Osteoblast (primary cell): ENCODE data around the gene COL4A5. TPM values are rescaled to one million over a fixed set of nuclear protein-coding genes. Genes with fewer than 3 reads are reported as not detected.

Experiments used
- DNase-seq: peaks from one replicate; pipeline ENCODE4 v3.0.0; 2011; ENCODE audit warnings: low spot score, mixed read lengths; ENCODE audit not compliant: insufficient read length; ENCODE audit errors: missing footprints
- H2AFZ ChIP-seq: 2 replicates; pipeline ENCODE4 v1.6.0; 2011; ENCODE audit warnings: mild to moderate bottlenecking, low read length
- H3K27ac ChIP-seq: 2 replicates; pipeline ENCODE4 v1.5.1; 2011; ENCODE audit warnings: mild to moderate bottlenecking, low read depth, low read length, moderate library complexity
- H3K27me3 ChIP-seq: 2 replicates; pipeline ENCODE4 v1.6.0; 2012; ENCODE audit warnings: mild to moderate bottlenecking, control low read depth, inconsistent platforms, low read length, moderate library complexity; ENCODE audit not compliant: insufficient read depth
- H3K36me3 ChIP-seq: 2 replicates; pipeline ENCODE4 v1.5.1; 2011; ENCODE audit warnings: mild to moderate bottlenecking, low read length, control low read depth, moderate library complexity; ENCODE audit not compliant: insufficient read depth
- H3K4me1 ChIP-seq: 2 replicates; pipeline ENCODE4 v1.5.1; 2011; ENCODE audit warnings: mild to moderate bottlenecking, low read length, control low read depth, moderate library complexity; ENCODE audit not compliant: insufficient read depth
- H3K4me2 ChIP-seq: 2 replicates; pipeline ENCODE4 v1.6.0; 2011; ENCODE audit warnings: mild to moderate bottlenecking, low read length; ENCODE audit not compliant: insufficient read depth
- H3K4me3 ChIP-seq: fragments of 200-600 bp; sonication (generic); 3 replicates; pipeline ENCODE4 v1.5.1; 2012; ENCODE audit warnings: mild to moderate bottlenecking, low read length, inconsistent platforms; ENCODE audit not compliant: insufficient read depth
- H3K79me2 ChIP-seq: 2 replicates; pipeline ENCODE4 v1.6.0; 2012; ENCODE audit warnings: mild to moderate bottlenecking, low read length, control low read depth, inconsistent platforms; ENCODE audit not compliant: insufficient read depth
- H3K9me3 ChIP-seq: 2 replicates; pipeline ENCODE4 v1.5.1; 2011; ENCODE audit warnings: low read depth, low read length, control low read depth
- H4K20me1 ChIP-seq: 2 replicates; pipeline ENCODE4 v1.6.0; 2012; ENCODE audit warnings: mild to moderate bottlenecking, low read length, control low read depth; ENCODE audit not compliant: insufficient read depth
- total RNA-seq: library from RNA; depleted of rRNA; stranded (reverse); fragments of >200 nt; gene quantifications from 2 replicates; pipeline ENCODE4 v1.2.3, GENCODE V29; 2012
- TF ChIP-seq, protein P1 (sequence below): IDR thresholded peaks from 2 replicates; pipeline ENCODE4 v1.5.1; 2011; ENCODE audit warnings: mild to moderate bottlenecking, low read depth, low read length, moderate library complexity; ENCODE audit errors: extremely low read depth

Gene COL4A5
- total RNA-seq, 1 donor: 0.36 TPM

DNA sequence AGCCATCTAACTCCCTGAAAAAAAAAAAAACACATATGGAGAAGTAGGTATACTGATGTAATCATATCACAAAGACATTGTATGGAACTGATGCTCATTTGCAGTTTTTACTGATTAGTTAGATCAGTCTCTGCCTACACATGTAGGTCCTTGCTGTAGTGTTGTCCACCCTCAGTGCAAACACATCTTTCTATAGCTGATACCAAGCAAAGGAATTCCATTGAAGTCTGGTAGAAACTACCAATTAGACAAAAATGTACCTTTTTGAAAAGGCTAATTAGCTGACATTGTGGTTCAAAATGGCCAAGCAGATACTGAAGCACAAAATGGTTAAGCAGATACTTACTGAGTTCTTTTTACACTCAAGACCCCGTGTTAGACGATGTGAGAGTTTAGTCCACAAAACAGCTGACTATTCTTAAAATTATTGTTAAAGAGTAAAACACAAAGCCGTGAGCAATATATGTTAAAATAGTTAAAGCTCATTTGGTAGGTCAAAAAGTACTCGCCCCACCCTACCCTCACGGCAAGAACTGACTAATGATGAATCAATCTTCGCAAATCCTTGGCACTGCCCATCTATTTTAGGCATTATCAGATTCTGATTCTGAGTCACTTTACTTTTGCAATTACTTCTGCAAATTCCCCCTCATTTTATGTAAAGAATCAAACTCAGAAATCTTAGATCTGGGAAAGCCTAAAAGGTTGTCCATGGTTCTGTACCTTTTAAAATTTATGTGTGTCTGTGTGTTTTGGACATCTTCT is 41.8 kb upstream of the COL4A5 start:
- no peaks in the 10 kb centered on the region for H3K79me2 ChIP-seq
- no peak overlapping the region for H2AFZ ChIP-seq
- H3K4me1 ChIP-seq: no peaks in the 10 kb centered on the region
- peaks cover 4% of the 10 kb centered on the region for H3K27me3 ChIP-seq
- H3K9me3 ChIP-seq: no peaks in the 10 kb centered on the region
- no peak for DNase-seq
- TF ChIP-seq, protein P1, sequence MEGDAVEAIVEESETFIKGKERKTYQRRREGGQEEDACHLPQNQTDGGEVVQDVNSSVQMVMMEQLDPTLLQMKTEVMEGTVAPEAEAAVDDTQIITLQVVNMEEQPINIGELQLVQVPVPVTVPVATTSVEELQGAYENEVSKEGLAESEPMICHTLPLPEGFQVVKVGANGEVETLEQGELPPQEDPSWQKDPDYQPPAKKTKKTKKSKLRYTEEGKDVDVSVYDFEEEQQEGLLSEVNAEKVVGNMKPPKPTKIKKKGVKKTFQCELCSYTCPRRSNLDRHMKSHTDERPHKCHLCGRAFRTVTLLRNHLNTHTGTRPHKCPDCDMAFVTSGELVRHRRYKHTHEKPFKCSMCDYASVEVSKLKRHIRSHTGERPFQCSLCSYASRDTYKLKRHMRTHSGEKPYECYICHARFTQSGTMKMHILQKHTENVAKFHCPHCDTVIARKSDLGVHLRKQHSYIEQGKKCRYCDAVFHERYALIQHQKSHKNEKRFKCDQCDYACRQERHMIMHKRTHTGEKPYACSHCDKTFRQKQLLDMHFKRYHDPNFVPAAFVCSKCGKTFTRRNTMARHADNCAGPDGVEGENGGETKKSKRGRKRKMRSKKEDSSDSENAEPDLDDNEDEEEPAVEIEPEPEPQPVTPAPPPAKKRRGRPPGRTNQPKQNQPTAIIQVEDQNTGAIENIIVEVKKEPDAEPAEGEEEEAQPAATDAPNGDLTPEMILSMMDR: no peak
- no peak overlapping the region for H3K4me3 ChIP-seq
- H3K4me2 ChIP-seq: no peak overlapping the region
- no peaks in the 10 kb centered on the region for H3K36me3 ChIP-seq
- H4K20me1 ChIP-seq: no peaks in the 10 kb centered on the region
- no peak overlapping the region for H3K27ac ChIP-seq

DNA sequence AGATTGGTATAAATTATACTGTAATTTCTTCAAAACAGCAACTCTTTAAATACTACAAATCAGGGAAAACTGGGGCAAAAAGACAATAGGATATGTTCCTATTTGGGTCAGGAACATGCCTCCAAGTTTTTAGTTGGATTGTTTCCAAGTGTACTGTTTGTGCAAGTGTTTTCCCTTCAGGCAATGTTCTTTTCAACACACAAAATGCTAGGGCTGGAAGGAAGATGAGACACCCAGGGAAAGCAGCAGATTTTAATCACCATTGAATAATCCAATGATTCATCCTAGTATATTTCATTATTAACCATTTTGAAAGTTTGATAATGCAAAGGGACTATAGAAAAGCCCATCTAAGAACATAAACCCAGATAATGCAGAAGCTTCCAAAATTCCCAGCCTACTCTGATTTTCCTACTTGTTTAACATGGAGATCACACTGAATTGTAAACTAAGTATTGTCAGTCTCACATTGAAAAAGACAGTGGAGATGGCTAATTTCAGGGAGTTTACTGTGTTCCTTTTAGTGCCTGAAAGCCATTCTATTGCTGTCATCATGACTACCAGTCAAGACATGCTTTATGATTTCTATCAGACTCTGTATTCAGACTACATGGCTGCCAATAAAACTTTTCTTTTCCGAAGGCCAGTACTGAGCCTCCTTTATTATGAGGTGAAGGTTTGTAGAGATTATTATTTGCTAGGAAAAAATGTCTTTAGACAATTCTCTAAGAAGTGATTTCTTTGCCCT is 40.0 kb upstream of the COL4A5 start:
- DNase-seq: no peak
- no peaks in the 10 kb centered on the region for H4K20me1 ChIP-seq
- no peak overlapping the region for H2AFZ ChIP-seq
- TF ChIP-seq, protein P1: no peak
- H3K4me1 ChIP-seq: no peaks in the 10 kb centered on the region
- H3K4me3 ChIP-seq: no peak overlapping the region
- no peak overlapping the region for H3K4me2 ChIP-seq
- H3K9me3 ChIP-seq: no peaks in the 10 kb centered on the region
- H3K79me2 ChIP-seq: no peaks in the 10 kb centered on the region
- peaks cover 7% of the 10 kb centered on the region for H3K27me3 ChIP-seq
- H3K27ac ChIP-seq: no peak overlapping the region
- H3K36me3 ChIP-seq: no peaks in the 10 kb centered on the region

DNA sequence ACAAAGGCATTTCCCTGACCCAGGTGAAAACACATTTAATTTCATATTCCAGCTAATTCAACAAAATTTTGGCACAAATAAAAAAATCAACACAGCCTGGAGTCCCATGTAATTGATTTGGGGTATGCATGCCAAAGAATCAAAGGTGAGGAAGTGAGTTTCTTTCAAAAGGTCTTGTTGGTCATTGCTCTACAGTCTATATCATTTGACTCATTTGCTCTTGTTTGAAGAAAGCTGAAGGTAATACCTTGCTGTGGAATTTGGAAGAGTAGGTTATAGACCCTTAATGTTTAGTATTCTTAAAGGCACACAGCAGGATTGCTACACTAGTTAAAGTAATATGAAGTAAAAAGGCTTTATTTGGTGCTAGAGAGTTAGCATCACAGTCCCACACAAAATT is 26.9 kb upstream of the COL4A5 start:
- Histone ChIP-seq H4K20me1 (no peaks in the 10 kb centered on the region), H3K4me3 (no peak overlapping the region), H3K27me3 (no peaks in the 10 kb centered on the region), H3K27ac (no peak overlapping the region), H3K4me1 (no peaks in the 10 kb centered on the region), H3K36me3 (no peaks in the 10 kb centered on the region), H3K79me2 (no peaks in the 10 kb centered on the region), H3K4me2 (no peak overlapping the region), H2AFZ (no peak overlapping the region), H3K9me3 (no peaks in the 10 kb centered on the region)
- TF ChIP-seq, protein P1: no peak
- DNase-seq: no peak

DNA sequence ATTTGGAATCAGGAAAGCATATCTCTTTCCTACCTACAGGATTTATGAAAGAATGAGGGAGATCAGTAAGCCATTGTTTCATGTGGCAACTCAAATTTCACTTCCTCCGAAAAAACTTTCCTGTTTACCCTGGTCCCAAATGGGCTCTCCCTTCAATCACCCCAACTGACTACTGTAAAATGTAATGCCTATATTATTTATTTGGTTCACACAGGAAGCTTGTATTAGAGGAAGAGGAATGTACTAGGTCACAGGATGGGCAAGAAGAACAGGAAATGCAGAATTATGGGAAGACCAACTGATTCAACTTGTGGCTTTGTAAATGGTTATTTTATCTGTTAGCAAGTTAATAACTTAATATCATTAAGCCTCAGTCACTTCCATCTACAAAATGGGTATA is 24.5 kb upstream of the COL4A5 start:
- no peak overlapping the region for H3K27ac ChIP-seq
- H2AFZ ChIP-seq: no peak overlapping the region
- no peaks in the 10 kb centered on the region for H3K27me3 ChIP-seq
- no peaks in the 10 kb centered on the region for H3K9me3 ChIP-seq
- DNase-seq: no peak
- H3K79me2 ChIP-seq: no peaks in the 10 kb centered on the region
- TF ChIP-seq, protein P1: no peak
- H3K36me3 ChIP-seq: no peaks in the 10 kb centered on the region
- H3K4me1 ChIP-seq: no peaks in the 10 kb centered on the region
- H3K4me2 ChIP-seq: no peak overlapping the region
- H3K4me3 ChIP-seq: no peak overlapping the region
- no peaks in the 10 kb centered on the region for H4K20me1 ChIP-seq
